Endodermal cell (in vitro differentiated cells): ENCODE data around the gene PALLD. TPM values are rescaled to one million over a fixed set of nuclear protein-coding genes. Genes with fewer than 3 reads are reported as not detected.

Experiments used
- DNase-seq: peaks from one replicate; pipeline ENCODE4 v3.0.0-alpha.2; 2017
- H3K27ac ChIP-seq: 2 replicates; pipeline ENCODE4 v1.5.1; 2013; ENCODE audit warnings: mild to moderate bottlenecking, low read depth, low read length, moderate library complexity
- H3K27me3 ChIP-seq: 2 replicates; pipeline ENCODE4 v1.6.1; 2013; ENCODE audit warnings: mild to moderate bottlenecking, low read length, moderate library complexity; ENCODE audit not compliant: insufficient read depth, control insufficient read depth, poor library complexity, severe bottlenecking
- H3K36me3 ChIP-seq: 2 replicates; pipeline ENCODE4 v1.7.0; 2013; ENCODE audit warnings: mild to moderate bottlenecking, low read length, moderate library complexity; ENCODE audit not compliant: control insufficient read depth, insufficient read depth
- H3K4me1 ChIP-seq: one replicate; pipeline ENCODE4 v1.7.0; 2013; ENCODE audit warnings: low read length; ENCODE audit not compliant: control insufficient read depth, insufficient read depth
- H3K4me3 ChIP-seq: 2 replicates; pipeline ENCODE4 v1.5.1; 2013; ENCODE audit warnings: mild to moderate bottlenecking, low read length, moderate library complexity
- H3K9ac ChIP-seq: 2 replicates; pipeline ENCODE4 v1.6.1; 2013; ENCODE audit warnings: mild to moderate bottlenecking, low read length, moderate library complexity; ENCODE audit not compliant: poor library complexity, severe bottlenecking; ENCODE audit errors: extremely low read depth
- H3K9me3 ChIP-seq: 2 replicates; pipeline ENCODE4 v1.6.1; 2013; ENCODE audit warnings: mild to moderate bottlenecking, low read length, moderate library complexity; ENCODE audit not compliant: control insufficient read depth
- H3K27ac Mint-ChIP-seq: 2 replicates; pipeline ENCODE4 v1.8.0; 2020; ENCODE audit warnings: mixed read lengths
- H3K27me3 Mint-ChIP-seq: 2 replicates; pipeline ENCODE4 v1.8.0; 2021; ENCODE audit warnings: mild to moderate bottlenecking, mixed read lengths; ENCODE audit not compliant: insufficient read depth
- H3K36me3 Mint-ChIP-seq: 2 replicates; pipeline ENCODE4 v1.8.0; 2020; ENCODE audit warnings: low read depth, mixed read lengths
- H3K4me1 Mint-ChIP-seq: 2 replicates; pipeline ENCODE4 v1.8.0; 2020; ENCODE audit warnings: mixed read lengths
- H3K4me3 Mint-ChIP-seq: 2 replicates; pipeline ENCODE4 v1.8.0; 2020; ENCODE audit warnings: mild to moderate bottlenecking, moderate library complexity, mixed read lengths
- H3K9me3 Mint-ChIP-seq: 2 replicates; pipeline ENCODE4 v1.8.0; 2020; ENCODE audit warnings: mild to moderate bottlenecking, mixed read lengths
- CTCF ChIP-seq: fragments of 200-600 bp; sonication (generic); conservative IDR thresholded peaks from 2 replicates; pipeline ENCODE4 v1.5.0; 2021; ENCODE audit warnings: antibody characterized with exemption, mild to moderate bottlenecking
- WGBS, 2 experiments: methylation state at CpG; one replicate each; pipeline versions ENCODE4 v1.1.5 to v1.1.7; 2013; ENCODE audit warnings: missing lambda C conversion rate in 2 of 2, mixed read lengths in 1 of 2; ENCODE audit not compliant: insufficient coverage in 1 of 2, insufficient read length in 1 of 2; 5-methylcytosine and 5-hydroxymethylcytosine counted together
- total RNA-seq, 2 donors: library from RNA; stranded (reverse); fragmentation: NEBNext Ultra II Directional in 1 of 2; extraction: Animal tissue kit (Norgen Biotek cat#: 25700) in 1 of 2; gene quantifications; 2 replicates in 1 of 2; 3 replicates in 1 of 2; pipeline ENCODE4 v1.2.1, GENCODE V29; 2021

PALLD gene
- total RNA-seq, 2 donors from 2014 or later, result 51.8 to 86.7 TPM

GRCh38 chr4:168920441-168921065, 423.7 kb downstream of the PALLD start:
- H3K27me3 ChIP-seq, result no peaks in the 10 kb centered on the region
- no peak overlapping the region for H3K4me3 ChIP-seq
- no peak overlapping the region for H3K9ac ChIP-seq
- H3K4me1 Mint-ChIP-seq, result peaks cover 3% of the 10 kb centered on the region
- no peak for DNase-seq
- no peak for TF ChIP-seq CTCF
- peak overlapping the region; percentile 42 for H3K27ac ChIP-seq
- H3K9me3 Mint-ChIP-seq, result no peaks in the 10 kb centered on the region
- no peaks in the 10 kb centered on the region for H3K9me3 ChIP-seq
- H3K27me3 Mint-ChIP-seq, result no peaks in the 10 kb centered on the region
- 84 to 100% methylated on average over 3 to 6 of the region's 6 CpGs for WGBS, 2 experiments
- H3K27ac Mint-ChIP-seq, result no peak overlapping the region
- peaks cover 35% of the 10 kb centered on the region for H3K36me3 Mint-ChIP-seq
- H3K4me1 ChIP-seq, result no peaks in the 10 kb centered on the region
- peaks cover 82% of the 10 kb centered on the region for H3K36me3 ChIP-seq
- H3K4me3 Mint-ChIP-seq, result no peak overlapping the region

- H3K4me3 Mint-ChIP-seq, result no peak overlapping the region
- H3K36me3 ChIP-seq, result peaks cover 92% of the 10 kb centered on the region
- TF ChIP-seq CTCF, result peak; percentile 88
- H3K9me3 ChIP-seq, result no peaks in the 10 kb centered on the region
- DNase-seq, result peak; percentile 85
- no peaks in the 10 kb centered on the region for H3K27me3 Mint-ChIP-seq
- H3K4me1 Mint-ChIP-seq, result peaks cover 3% of the 10 kb centered on the region
- no peak overlapping the region for H3K4me3 ChIP-seq
- H3K36me3 Mint-ChIP-seq, result peaks cover 42% of the 10 kb centered on the region
- no peak overlapping the region for H3K9ac ChIP-seq
- no peak overlapping the region for H3K27ac Mint-ChIP-seq
- peak overlapping the region; percentile 36 for H3K27ac ChIP-seq
- H3K4me1 ChIP-seq, result no peaks in the 10 kb centered on the region
- WGBS, 2 experiments, result 35 to 40% methylated on average over 1 to 3 of the region's 3 CpGs
- H3K27me3 ChIP-seq, result no peaks in the 10 kb centered on the region
- no peaks in the 10 kb centered on the region for H3K9me3 Mint-ChIP-seq
These were observed 426.8 kb downstream of the PALLD start for GRCh38 chr4:168923526-168924194.

GRCh38 chr4:168924667-168925066, 427.8 kb downstream of the PALLD start:
- Mint-ChIP-seq H3K4me3 (no peak overlapping the region), H3K36me3 (peaks cover 46% of the 10 kb centered on the region), H3K4me1 (peaks cover 3% of the 10 kb centered on the region), H3K9me3 (no peaks in the 10 kb centered on the region), H3K27ac (no peak overlapping the region), H3K27me3 (no peaks in the 10 kb centered on the region)
- H3K27me3 ChIP-seq, result no peaks in the 10 kb centered on the region
- DNase-seq, result no peak
- TF ChIP-seq CTCF, result no peak
- H3K27ac ChIP-seq, result no peak overlapping the region
- WGBS, 2 experiments, result 91 to 100% methylated on average over 1 to 2 of the region's 2 CpGs
- no peak overlapping the region for H3K9ac ChIP-seq
- no peaks in the 10 kb centered on the region for H3K4me1 ChIP-seq
- H3K4me3 ChIP-seq, result no peak overlapping the region
- peaks cover 96% of the 10 kb centered on the region for H3K36me3 ChIP-seq
- no peaks in the 10 kb centered on the region for H3K9me3 ChIP-seq
